ENCODE data around the gene USP40.

- TF ChIP-seq CTCF (IDR thresholded peaks at IDR 0.05; ENCODE audit: borderline replicate concordance, extremely low read depth, low read length, poor library complexity, severe bottlenecking), result no peak
- TF ChIP-seq EZH2 (IDR thresholded peaks at IDR 0.05; ENCODE audit: borderline replicate concordance, low read depth, low read length, severe bottlenecking), result no peak
Measured at GRCh38 chr2:233444501-233444900, 122.1 kb downstream of the USP40 start.
